Measurements from ENCODE around the gene ARHGAP31.

The ARHGAP31 gene

DNA sequence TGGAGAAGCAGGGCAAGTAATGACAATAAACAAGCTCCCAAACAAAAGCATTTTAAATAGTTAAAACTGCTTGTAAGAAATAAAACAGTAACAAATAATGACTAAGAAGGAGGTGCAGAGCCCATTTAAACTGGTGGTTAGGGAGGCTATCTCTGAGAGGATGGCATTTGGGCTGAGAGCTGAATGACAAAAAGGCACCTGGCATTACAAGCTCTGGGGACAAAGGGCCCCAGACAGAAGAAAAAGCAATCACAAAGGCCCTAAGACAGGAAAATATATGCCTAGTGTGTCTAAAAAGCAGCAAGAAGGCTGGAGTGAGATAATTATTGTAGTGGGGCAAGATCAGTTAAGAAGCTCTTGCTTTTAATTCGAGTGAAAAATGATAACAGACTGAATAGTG, 159.6 kb downstream of the ARHGAP31 start:
- no peak for DNase-seq

DNA sequence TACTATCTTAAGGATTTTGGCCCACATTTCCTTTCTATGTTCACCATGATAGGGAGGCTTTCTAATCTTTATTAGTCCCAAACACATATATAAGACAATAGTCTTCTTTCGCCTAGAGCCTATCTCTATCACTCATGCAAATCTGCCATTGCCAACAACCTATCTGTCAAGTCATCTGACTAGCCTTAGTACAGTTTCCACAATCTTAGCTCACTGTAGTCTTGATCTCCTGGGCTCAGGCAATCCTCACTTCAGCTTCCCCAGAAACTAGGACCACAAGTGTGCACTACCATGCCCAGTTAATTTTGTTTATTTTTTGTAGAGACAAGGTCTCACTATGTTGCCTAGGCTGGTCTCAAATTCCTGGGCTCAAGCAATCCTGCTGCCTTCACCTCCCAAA, 162.3 kb downstream of the ARHGAP31 start:
- no peak for DNase-seq

DNA sequence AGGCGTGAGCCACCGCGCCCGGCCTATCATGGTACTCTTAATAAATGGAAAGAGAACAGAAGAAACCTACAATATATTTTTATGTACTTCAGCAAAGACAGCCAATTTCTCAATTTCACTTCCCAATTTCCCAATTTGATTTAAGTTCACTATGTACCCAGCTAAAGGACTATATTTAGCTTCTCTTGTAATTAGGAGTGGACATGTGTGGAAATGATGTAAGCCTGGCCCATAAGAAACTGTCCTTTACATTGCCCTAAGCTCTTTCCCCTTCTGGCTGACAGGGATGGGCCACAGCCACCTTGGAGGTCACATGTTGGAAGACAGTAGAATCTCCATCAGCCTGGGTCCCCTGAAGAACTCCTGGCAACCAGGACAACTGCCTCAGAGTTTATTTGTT, 163.1 kb downstream of the ARHGAP31 start:
- DNase-seq, result no peak

DNA sequence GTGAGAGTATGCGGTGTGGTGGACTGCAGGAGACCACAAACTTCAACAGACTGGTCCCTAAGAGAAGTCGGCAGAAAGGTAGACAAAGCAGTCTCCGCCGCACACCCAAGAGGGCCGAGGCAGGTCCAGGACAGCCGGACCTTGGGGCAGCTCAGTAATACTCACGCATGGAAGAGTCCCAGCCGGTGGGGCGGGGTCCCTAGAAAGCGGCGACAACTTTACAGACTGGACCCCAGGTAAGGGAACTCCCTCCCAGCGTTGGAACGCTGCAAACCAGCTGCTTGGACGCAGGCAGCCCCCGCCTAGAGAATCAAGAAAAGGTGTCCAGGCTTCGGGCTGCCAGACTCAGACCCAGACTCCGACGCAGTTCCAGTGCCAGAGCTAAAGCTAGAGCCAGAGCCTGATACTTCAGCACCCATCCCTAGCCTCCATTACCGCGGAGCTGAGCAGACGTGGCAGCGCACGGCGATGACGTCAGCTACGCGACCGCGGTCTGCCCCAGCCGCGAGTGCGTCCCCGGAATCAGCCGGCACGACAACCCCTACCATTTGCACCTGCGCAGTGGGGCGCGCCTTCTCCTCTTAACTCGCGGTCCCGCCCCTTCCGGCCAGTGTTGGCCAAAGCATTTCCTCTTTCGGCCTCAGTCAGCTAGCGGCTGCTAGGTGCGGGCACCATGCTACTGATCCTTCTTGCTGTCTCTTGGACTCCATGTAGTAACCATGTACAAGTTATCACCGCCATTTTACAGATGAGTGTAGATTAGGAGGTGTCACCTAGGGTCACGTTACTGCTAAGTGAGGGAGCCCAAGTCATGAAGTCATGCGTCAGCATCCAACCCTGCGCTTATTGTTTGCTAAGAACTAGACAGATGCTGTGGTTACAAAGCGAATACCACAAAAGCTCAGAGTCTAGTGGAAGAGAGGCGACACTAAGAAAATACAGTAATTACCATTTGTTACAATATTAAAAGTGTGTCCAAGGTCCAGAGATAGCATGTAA, 169.3 kb downstream of the ARHGAP31 start, which contains the start of gene TMEM39A:
TSS of gene TMEM39A (minus strand) at position 445 of the 999 bp plus-strand sequence. CDS start 1,541 bp downstream, outside the sequence.
- DNase-seq, result peak; percentile 99

DNA sequence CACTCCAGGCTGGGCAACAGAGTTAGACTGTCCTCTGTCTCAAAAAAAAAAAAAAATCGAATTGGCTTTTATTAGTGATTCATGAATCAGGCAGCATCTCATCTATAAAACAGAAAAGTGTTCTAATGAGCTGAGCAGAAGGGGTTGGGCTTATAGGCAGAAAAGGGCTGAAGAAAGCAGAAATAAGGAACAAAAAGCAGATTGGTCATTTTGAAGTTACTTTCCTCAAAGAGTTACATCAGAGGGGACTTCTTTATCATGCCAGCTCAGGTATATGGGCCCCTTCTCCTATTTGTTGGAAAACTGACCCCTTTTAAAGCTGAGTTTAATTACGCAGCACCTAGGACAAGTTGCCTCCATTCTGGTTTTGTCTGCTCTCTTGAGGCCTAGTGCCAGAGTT, 173.9 kb downstream of the ARHGAP31 start:
- DNase-seq, result no peak

DNA sequence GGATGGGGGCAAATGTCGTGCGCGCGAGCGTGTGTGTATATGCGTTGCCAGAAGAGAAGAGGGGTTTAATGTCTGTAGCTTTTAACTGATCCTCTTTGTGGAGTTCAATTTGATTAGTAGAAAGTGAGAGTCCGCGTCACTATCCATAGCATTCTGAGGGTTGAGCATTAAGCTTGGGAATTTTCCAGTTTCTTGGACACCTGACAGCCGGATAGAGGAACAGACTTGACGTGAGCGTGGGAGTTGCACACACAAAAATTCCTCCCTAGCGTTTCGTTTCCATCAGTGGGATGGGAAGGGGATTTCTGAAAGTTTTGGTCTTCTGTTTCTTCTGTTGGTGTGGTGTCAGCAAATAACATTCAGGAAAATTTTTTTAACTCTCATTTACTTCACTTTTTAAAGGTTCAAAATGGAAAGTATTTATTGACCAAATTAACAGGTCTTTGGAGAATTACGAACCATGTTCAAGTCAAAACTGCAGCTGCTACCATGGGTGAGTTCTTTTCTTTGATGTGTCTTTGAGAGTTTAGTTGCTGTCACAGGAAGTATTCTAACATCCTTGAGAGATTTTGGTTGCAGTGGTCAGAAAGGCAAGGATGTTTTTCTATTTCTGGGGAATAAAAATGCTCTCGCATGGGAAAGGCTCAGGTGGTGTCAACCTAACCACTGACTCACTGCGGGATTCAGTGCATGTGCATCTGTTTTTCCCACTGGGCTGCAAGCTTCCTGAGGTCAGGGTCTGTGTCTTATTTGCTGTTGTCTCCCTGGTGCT, 175.4 kb downstream of the ARHGAP31 start:
- DNase-seq, result no peak

All from stimulated activated CD4-positive, alpha-beta T cell treated with anti-CD3 and anti-CD28 coated beads, Interleukin-12 subunit alpha, Interleukin-12 subunit beta, amount 100 ng/mL, for 4 hours (primary cell).